Measurements from ENCODE around the gene ILDR2. TPM values are rescaled to one million over a fixed set of nuclear protein-coding genes. Genes with fewer than 3 reads are reported as not detected.

Gene ILDR2
- polyA plus RNA-seq, 1 of the 3 experiments (the other 2 are of a cell fraction) = 0.05 TPM

DNA sequence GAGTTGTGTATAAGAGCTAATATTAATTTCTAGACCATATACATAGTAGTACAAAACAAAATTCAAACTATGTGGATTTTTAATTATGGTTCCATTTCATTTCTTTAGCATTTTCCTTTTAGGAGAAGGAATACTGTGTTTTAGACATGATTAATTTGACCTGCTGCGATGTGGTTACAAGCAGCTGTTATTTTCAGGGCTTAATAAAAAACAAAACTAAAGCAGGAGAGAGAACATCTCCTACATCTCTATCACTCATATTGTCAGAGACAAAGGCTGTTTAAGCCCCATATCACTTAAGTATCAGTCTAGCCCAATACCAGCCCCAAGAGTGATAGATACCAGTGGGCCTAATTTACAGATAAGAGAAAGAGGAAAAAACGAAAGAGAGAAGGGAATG, 47.6 kb downstream of the ILDR2 start (continued):
- TF ChIP-seq, protein P1, sequence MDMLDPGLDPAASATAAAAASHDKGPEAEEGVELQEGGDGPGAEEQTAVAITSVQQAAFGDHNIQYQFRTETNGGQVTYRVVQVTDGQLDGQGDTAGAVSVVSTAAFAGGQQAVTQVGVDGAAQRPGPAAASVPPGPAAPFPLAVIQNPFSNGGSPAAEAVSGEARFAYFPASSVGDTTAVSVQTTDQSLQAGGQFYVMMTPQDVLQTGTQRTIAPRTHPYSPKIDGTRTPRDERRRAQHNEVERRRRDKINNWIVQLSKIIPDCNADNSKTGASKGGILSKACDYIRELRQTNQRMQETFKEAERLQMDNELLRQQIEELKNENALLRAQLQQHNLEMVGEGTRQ (IDR thresholded peaks at IDR 0.05; ENCODE audit: borderline replicate concordance, low read depth, low read length) = no peak

DNA sequence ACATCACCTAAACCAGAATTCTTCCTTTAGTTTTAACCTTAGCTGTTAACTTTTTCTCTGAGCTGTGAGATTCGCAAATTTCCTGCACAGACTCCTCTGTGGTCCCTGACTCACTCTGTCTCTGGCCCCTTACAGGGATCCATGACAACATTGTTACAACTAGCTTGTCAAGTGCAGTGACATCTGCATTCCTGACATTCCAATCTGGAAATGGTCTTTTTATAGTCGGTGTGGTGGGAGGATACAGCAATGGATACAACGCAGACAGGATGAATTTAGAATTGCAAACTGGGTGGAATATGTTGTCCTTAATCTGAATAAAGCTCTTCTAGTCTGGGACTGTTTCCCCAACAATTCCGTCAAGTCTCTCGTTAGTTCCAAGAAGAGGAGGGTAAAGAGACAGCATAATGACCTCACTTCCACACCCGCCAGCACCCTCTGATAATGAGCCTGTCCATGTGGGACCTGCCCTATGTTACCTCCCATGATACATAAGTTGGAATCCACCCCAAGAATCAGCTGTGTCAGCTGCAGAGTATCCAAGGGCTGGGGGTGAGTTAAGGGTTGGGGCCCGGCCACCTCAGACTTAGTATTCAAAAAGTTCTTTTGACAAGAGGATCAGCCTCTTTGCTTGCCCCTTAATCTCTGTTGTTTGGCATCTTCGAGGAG, 49.4 kb downstream of the ILDR2 start:
- H3K27ac ChIP-seq (ENCODE audit: low read depth in 2 of 2, low read length in 1 of 2) = no peak overlapping the region

More for the DNA sequence above, 49.4 kb downstream of the ILDR2 start:
- Histone ChIP-seq H3K9ac (no peak overlapping the region), H3K79me2 (ENCODE audit: insufficient read depth) (no peaks in the 10 kb centered on the region), H3K36me3 (replicated peaks in 1 of 2; ENCODE audit: control insufficient read depth in 1 of 2, insufficient read depth in 2 of 2, low read length in 1 of 2) (no peaks in the 10 kb centered on the region), H3K9me2 (no peaks in the 10 kb centered on the region), H3K4me2 (0 out of 2 replicates have a peak overlapping the region, but pooled peaks have one; percentile 16), H3K4me3 (ENCODE audit: low read depth in 2 of 2, low read length in 1 of 2) (no peak overlapping the region), H3K4me1 (ENCODE audit: control insufficient read depth in 1 of 2, insufficient read depth in 2 of 2, low read depth in 1 of 2, low read length in 1 of 2) (no peaks in the 10 kb centered on the region), H3K9me3 (no peaks in the 10 kb centered on the region), H4K20me1 (ENCODE audit: insufficient read depth) (no peaks in the 10 kb centered on the region), H3K27me3 (ENCODE audit: insufficient read depth) (peaks cover 12% of the 10 kb centered on the region; the same call in 1 of the 2 replicates), H3F3A (replicated peaks; ENCODE audit: insufficient read depth) (no peaks in the 10 kb centered on the region), H2AFZ (ENCODE audit: low read depth) (peak overlapping the region; percentile 41; the same call in 1 of the 2 replicates)
- TF ChIP-seq CHD2 (IDR thresholded peaks at IDR 0.05; ENCODE audit: low read length, partially characterized antibody) = no peak
- TF ChIP-seq, protein P1 (IDR thresholded peaks at IDR 0.05; ENCODE audit: borderline replicate concordance, low read depth, low read length) = no peak
- TF ChIP-seq, protein P2, sequence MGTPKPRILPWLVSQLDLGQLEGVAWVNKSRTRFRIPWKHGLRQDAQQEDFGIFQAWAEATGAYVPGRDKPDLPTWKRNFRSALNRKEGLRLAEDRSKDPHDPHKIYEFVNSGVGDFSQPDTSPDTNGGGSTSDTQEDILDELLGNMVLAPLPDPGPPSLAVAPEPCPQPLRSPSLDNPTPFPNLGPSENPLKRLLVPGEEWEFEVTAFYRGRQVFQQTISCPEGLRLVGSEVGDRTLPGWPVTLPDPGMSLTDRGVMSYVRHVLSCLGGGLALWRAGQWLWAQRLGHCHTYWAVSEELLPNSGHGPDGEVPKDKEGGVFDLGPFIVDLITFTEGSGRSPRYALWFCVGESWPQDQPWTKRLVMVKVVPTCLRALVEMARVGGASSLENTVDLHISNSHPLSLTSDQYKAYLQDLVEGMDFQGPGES (IDR thresholded peaks at IDR 0.05; ENCODE audit: low read depth, low read length) = no peak
- no peak for TF ChIP-seq RFX5 (IDR thresholded peaks at IDR 0.05; ENCODE audit: low read length)
- TF ChIP-seq SMC3 (IDR thresholded peaks at IDR 0.05; ENCODE audit: low read depth, low read length) = no peak
- no peak for TF ChIP-seq GATA2 (CRISPR knock-in tag; IDR thresholded peaks at IDR 0.05)
- TF ChIP-seq RCOR1 (IDR thresholded peaks at IDR 0.05; ENCODE audit: low read length) = no peak
- TF ChIP-seq, protein P3, sequence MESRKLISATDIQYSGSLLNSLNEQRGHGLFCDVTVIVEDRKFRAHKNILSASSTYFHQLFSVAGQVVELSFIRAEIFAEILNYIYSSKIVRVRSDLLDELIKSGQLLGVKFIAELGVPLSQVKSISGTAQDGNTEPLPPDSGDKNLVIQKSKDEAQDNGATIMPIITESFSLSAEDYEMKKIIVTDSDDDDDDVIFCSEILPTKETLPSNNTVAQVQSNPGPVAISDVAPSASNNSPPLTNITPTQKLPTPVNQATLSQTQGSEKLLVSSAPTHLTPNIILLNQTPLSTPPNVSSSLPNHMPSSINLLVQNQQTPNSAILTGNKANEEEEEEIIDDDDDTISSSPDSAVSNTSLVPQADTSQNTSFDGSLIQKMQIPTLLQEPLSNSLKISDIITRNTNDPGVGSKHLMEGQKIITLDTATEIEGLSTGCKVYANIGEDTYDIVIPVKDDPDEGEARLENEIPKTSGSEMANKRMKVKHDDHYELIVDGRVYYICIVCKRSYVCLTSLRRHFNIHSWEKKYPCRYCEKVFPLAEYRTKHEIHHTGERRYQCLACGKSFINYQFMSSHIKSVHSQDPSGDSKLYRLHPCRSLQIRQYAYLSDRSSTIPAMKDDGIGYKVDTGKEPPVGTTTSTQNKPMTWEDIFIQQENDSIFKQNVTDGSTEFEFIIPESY (IDR thresholded peaks at IDR 0.05; ENCODE audit: borderline replicate concordance, low read depth) = no peak
- no peak for TF ChIP-seq PBX3 (IDR thresholded peaks at IDR 0.05)
- no peak for TF ChIP-seq TEAD4 (IDR thresholded peaks at IDR 0.05; ENCODE audit: borderline replicate concordance, insufficient read depth)
- TF ChIP-seq, protein P4, sequence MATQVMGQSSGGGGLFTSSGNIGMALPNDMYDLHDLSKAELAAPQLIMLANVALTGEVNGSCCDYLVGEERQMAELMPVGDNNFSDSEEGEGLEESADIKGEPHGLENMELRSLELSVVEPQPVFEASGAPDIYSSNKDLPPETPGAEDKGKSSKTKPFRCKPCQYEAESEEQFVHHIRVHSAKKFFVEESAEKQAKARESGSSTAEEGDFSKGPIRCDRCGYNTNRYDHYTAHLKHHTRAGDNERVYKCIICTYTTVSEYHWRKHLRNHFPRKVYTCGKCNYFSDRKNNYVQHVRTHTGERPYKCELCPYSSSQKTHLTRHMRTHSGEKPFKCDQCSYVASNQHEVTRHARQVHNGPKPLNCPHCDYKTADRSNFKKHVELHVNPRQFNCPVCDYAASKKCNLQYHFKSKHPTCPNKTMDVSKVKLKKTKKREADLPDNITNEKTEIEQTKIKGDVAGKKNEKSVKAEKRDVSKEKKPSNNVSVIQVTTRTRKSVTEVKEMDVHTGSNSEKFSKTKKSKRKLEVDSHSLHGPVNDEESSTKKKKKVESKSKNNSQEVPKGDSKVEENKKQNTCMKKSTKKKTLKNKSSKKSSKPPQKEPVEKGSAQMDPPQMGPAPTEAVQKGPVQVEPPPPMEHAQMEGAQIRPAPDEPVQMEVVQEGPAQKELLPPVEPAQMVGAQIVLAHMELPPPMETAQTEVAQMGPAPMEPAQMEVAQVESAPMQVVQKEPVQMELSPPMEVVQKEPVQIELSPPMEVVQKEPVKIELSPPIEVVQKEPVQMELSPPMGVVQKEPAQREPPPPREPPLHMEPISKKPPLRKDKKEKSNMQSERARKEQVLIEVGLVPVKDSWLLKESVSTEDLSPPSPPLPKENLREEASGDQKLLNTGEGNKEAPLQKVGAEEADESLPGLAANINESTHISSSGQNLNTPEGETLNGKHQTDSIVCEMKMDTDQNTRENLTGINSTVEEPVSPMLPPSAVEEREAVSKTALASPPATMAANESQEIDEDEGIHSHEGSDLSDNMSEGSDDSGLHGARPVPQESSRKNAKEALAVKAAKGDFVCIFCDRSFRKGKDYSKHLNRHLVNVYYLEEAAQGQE (IDR thresholded peaks at IDR 0.05; ENCODE audit: low read depth, low read length) = no peak
- TF ChIP-seq RAD21 (IDR thresholded peaks at IDR 0.05; ENCODE audit: low read length) = no peak
- WGBS (ENCODE audit: low lambda C conversion rate) = 17% methylated on average over 8 of the region's 8 CpGs
- ChIA-PET CTCF (interaction anchor here (0.7 to 8.1 kb wide), 6 partner anchors 12 to 133 kb away, joined by 3 to 45 read pairs (median 4); no protein-coding TSS in a partner anchor), POLR2A (no interaction called here)
- no peak for DNase-seq
